T1000 (cell line): ENCODE measurements around the gene JDP2.
"Not testable (repeated sequence)": the region's sequence is repeated elsewhere in the genome, so short reads cannot be mapped to it uniquely, and the experiment has no call there.

Source experiments
- DNase-seq: peaks from one replicate; lab custom pipeline; 2025; ENCODE audit warnings: mixed read lengths; lab: John Stamatoyannopoulos, UW

Gene JDP2

DNA sequence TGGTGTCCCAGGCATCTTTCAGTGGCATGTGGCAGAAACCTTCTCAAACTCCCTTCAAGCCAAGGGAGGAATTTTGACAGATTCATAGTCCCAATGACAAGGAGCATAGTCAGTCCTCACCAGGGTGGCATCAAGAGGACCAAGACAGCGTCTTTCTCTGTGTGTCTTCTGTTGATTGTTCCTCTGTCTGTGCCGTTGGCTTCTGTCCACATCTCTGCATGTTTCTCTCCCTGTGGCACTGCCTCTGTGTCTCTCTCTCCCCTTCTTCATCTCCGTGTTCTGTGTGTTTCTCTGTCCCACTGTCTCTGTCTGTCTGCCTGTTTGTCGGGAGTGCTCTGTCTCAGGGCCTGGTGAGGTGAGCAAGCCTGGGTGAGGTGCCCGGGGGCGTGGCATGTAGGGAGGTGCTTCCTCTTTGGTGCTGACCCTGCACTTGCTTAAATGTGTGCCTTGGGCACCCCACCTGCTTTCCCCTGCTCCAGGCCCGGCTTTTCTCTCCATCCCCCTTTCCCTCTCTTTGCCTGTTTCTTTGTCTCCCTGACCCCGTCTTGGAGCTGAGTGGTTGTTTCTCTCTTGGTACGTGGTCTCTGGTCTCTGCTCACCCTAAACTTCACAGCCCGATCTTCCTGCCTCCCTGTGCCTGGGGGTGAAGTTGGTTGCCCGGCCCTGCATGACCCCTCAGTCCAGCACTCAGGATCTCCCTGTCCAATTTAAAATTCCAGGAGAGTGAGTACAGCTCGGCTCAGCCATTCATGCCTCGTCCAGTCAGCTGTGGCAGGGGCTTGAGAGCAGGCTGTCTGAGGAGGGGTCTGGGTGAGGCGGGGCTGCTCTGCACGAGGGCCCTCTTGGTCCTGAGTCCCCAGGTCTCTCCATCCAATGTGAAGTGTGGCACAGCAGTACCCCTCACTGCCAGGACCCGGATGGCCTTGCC, 28.5 kb downstream of the JDP2 start:
- no peak for DNase-seq

DNA sequence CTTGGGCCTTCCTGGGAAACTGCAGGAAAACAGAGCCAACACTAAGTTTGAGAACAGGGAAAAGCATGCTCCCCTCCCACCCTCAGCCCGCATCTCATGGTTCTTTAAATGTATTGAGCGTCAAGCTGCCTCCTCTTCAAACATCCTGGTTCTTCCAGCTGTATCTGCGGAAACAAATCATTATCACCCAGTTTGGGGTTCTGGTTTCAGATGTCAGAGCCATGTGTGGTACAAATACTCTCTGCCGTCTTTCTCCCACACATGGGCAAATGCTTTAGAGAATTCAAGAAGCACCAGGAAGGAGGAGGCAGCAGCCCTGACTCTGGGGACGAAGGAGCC, 29.1 kb downstream of the JDP2 start:
- no peak for DNase-seq

DNA sequence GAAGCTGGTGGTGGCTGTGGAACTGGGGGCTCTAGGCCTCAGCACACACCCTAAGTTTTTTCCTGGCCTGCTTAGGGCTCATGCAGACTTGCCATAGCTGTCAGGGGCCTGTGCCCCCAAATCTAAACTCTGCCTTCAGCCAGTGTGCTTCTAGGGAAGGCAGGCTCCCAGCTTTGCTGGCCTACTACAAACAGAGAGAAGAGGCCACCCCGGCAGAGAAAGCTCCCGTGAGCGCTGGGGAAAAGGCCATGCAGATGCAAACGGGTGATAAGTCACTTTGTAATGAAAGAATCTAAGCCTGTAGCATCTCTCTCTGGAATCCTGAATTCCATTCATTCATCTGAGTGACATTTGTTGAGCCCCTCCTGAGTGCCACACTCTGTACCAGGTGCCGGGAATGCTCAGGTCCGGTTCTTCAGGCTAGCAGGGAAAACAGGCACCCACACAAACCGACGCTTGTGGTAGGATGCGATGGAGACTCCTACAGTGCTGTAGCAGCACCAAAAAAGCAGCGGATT, 29.9 kb downstream of the JDP2 start:
- no peak for DNase-seq

DNA sequence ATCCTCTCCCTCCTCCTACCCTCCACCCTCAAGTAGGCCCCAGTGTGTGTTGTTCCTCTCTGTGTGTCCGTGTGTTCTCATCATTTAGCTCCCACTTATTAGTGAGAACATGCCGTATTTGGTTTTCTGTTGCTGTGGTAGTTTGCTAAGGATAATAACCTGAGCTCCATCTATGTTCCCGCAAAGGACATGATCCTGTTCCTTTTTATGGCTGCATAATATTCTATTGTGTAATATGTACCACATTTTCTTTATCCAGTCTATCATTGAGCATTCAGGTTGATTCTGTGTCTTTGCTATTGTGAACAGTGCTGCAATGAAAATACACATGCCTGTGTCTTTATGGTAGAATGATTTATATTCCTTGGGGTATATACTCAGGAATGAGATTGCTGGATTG, 30.5 kb downstream of the JDP2 start:
- no peak for DNase-seq

DNA sequence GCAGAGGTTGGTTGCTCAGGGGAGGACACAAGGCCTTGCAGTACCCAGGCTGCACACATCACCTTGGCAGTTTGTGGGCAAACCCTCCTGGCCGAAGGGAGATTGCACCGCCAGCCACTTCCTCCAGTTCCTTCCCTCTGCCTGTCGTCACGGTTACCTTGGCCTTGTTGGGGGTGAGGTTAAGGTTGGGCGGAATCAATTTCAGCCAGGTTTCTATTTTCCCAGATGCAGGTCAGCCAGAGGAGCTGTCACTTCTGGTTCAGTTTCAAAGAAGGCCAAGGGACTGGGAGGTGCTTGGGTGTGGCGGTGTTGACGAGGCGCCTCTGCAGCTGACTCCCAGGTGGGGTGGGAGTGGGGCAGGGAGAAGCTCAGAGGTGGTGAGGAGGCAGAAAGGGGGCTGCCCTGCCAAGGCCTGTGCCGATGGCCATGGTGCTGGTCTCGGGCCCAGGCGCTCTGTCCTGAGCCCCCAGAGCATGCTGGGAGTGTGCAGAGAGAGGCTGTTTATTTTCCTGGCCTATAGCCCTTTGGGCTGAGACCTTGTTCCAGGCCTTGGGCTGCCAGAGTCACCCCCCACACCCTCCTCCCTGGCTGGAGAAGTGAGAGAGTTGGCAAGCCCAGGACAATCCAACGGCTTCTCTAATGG, 31.4 kb downstream of the JDP2 start:
- DNase-seq = no peak

DNA sequence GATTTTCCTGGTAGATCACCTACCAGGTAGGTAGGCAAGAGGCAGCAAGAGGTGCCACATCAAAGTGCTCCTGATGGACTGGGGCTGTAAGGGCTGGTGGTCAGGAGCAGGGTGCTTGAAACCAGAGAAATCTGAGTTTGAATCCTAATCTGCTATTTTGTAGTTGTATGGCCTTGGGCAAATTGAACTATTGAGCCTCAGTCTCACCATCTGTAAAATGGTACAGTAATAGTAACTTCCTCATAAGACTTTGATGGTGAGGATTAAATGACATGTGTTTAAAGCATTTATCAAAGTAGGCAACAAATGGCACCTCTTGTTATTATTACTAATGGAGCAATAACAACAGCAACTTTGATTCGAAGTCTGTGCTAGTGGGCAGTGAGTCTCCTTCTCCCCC, 32.0 kb downstream of the JDP2 start:
- no peak for DNase-seq

DNA sequence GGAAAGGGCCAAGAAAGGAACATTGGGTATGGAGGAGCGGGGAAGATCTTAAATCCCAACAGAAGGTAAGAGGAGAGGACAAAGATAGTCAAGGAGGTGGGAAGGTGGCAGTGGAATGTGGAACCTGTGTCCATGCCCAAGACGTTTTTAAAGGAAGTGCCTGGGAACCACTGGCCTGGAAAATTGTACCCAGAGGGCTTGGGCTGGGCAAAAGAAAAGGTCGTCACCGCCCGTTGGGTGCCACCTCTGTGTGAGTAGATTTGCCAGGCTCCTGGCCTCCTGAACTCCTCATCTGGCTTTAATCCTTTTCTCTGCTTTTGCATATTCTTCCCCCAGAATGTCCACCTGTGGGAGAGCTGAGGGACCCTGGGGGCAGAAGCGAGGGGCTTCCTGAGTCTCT, 32.6 kb downstream of the JDP2 start:
- DNase-seq = no peak

DNA sequence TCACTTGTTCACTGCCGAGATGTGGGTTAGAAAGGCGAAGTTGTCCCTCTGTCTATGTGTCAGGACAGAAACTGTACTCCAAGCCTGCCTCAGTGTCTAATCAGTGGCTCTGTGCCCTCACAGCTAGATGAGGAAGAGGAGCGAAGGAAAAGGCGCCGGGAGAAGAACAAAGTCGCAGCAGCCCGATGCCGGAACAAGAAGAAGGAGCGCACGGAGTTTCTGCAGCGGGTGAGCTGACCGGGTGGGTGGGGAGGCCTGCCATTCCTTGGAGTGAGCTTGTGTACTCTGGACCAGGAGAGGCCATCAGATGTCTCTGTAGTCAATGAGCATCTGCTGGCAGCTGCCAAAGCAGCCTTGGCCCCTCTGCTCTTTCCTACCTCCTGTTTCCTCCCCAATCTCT, 33.5 kb downstream of the JDP2 start:
- no peak for DNase-seq

- no peak for DNase-seq
Observed at GRCh38 chr14:75461755-75462349, 34.0 kb downstream of the JDP2 start.

DNA sequence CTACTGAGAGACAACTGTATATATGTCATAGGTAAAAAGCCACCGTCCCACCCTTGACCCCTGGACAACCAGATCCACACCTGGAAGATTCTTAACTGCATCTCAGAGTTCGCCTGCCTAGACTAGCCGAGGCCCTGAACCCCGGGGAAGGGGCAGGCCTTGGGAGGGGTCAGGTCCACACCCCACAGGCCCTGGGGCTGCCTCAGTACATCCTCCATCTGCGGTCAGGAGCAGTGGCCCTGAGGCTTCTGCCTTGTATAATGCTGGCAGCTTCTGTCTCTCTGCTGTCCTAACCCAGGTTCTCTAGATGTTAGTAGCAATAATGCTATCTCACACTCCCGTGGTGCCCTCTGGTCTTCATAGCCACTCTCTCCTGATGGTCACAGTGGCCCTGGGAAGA, 36.8 kb downstream of the JDP2 start:
- no peak for DNase-seq

GRCh38 chr14:75467763-75468162, 39.9 kb downstream of the JDP2 start:
- no peak for DNase-seq

DNA sequence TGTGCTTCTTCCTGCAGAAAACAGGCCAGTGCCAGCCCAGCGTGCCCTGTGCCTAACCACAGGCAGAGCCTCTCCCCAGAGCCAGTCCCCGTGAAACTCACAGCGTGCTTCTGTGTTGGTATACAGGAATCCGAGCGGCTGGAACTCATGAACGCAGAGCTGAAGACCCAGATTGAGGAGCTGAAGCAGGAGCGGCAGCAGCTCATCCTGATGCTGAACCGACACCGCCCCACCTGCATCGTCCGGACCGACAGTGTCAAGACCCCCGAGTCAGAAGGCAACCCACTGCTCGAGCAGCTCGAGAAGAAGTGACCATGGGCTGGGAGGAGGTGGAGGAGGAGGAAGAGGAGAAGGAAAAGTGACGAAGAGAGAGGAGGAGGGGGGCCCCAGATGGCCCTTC, 41.3 kb downstream of the JDP2 start:
- no peak for DNase-seq

DNA sequence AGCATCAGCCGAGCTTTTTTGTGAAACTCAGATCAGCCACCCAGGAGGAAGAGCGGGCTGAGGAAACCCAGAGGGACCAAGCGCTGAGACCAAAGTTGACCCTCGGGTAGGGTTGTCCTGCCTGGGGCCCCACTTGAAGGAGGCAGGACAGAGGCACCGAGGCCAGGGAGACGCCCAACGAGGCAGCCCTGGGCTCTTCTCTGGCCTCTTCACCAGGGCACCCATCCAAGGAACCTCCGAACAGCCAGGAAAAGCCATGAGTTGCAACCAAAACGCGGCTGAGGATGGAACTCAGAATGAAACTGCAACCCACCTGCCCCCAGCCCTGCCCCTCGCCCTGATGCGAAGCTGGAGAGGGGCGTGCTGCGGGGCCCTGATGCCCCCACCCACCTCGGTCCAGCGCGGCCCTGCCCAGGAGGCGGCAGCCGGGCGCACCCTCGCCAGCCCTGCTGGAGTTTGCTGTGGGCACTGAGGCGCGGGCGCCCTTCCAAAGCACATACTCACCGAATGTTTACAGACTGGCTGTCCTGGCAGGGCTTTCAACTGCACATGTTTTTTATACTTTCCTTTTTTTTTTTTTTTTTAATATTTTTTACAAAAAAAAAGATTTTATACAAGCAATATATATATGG, 41.9 kb downstream of the JDP2 start:
- no peak for DNase-seq

DNA sequence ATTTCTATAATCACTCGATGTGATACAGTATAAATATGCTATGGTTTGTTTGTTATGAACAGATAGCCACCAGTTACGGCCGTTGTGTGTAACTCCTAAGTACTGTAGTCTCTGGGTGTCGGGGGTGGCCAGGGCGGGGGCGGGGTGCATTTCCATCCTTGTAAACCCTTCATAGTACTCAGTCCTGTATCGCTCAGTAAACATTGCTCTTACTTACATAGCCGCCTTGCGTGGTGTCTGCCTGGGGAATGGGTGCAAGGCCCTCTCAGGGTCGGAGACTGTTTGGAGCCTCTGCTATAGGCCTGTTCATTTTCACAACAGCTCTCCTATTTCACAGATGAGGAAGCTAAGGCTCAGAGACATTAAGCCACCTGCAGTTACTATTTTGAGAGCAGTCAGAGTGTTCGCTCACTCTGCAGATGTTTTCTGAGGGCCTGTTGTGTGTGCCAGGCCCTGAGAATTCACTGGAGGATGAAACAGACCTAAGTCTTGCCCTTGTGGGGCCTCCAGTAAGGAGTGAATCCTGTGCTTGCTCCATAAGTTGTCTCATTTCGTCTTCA, 42.5 kb downstream of the JDP2 start:
- DNase-seq = no peak

GRCh38 chr14:75471059-75471458, 43.2 kb downstream of the JDP2 start:
- DNase-seq = no peak

- DNase-seq = not testable (repeated sequence)
Observed at GRCh38 chr14:75474127-75474526, 46.3 kb downstream of the JDP2 start.

GRCh38 chr14:75476274-75476995, 48.6 kb downstream of the JDP2 start:
- no peak for DNase-seq

- DNase-seq = no peak
Observed at GRCh38 chr14:75477881-75478280, 50.1 kb downstream of the JDP2 start.

DNA sequence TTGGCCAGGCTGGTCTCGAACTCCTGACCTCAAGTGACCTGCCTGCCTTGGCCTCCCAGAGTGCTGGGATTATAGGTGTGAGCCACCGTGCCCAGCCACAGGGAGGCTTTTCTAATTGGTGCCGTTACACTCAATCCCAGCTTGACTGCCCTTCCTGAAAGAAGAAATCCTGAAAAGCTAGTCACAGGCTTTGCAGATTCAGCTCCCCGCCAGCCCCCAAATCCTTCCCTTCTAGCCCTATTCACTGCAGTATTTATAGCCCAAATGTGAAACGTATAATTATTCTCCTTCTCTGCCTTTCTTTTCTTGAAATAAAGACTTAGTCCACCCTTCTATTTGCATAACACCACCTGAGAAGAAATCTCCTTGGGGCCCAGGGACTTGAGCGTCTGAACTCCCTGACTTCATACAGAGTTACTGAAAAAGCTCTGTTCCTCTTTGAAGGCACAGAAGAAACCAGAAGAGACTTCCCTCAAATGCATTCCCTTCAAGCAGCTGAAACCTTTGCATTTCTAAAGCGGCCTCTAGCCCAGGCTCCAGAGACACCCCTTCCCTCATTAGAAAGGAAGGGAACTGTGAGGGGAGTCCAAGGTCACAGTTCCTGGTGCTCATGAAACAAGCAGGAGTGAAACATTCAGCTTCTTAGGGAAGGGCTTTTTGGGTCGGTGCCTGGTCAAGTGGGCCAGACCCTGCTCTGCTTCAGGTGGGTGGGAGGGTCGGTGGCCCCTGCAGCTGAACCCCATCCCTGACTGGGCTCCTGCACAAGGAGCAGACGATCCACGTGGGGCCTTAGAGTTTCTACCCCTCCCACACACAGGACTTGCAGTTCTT, 52.2 kb downstream of the JDP2 start:
- no peak for DNase-seq

DNA sequence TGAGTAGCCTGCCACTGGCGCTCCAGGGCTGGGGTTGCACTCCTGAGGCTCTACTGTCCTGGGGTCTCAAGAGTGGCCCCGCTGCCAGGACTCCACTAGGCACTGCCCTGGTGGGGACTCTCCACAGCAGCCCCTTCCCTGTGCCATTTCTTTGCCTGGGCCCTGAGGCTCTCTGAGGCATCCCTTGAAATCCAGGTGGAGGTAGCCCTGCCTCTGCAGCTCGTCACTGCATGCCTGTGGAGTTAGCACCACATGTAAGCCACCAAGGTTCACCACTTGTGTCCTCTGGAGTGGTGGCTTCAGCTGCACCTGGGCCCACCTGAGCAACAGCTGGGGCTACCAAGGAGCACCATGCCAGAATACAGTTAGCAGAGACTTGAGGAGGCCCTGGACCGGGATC, 54.5 kb downstream of the JDP2 start:
- DNase-seq = no peak
